ENCODE results near the gene CACNG3.
"Not testable (repeated sequence)": the region's sequence is repeated elsewhere in the genome, so short reads cannot be mapped to it uniquely, and the experiment has no call there.

The CACNG3 gene

GRCh38 chr16:24281466-24281865 is 25.3 kb downstream of the CACNG3 start:
- no peak for DNase-seq

GRCh38 chr16:24282141-24282540 is 26.0 kb downstream of the CACNG3 start:
- no peak for DNase-seq

- DNase-seq: no peak
Observed at GRCh38 chr16:24286741-24287405, 30.7 kb downstream of the CACNG3 start.

GRCh38 chr16:24288516-24288915 is 32.4 kb downstream of the CACNG3 start:
- no peak for DNase-seq

- DNase-seq: no peak
Observed at GRCh38 chr16:24289166-24289700, 33.1 kb downstream of the CACNG3 start.

GRCh38 chr16:24291932-24292331 is 35.8 kb downstream of the CACNG3 start:
- no peak for DNase-seq

- no peak for DNase-seq
Observed at GRCh38 chr16:24294131-24294530, 38.0 kb downstream of the CACNG3 start.

- DNase-seq: no peak
Observed at GRCh38 chr16:24297375-24297774, 41.2 kb downstream of the CACNG3 start.

GRCh38 chr16:24298548-24299167 is 42.5 kb downstream of the CACNG3 start:
- DNase-seq: no peak

- DNase-seq: not testable (repeated sequence)
Observed at GRCh38 chr16:24300750-24301149, 44.6 kb downstream of the CACNG3 start.

GRCh38 chr16:24302636-24303035 is 46.5 kb downstream of the CACNG3 start:
- no peak for DNase-seq

- DNase-seq: no peak
Observed at GRCh38 chr16:24308200-24308599, 52.1 kb downstream of the CACNG3 start.

GRCh38 chr16:24309258-24310142 is 53.4 kb downstream of the CACNG3 start:
- no peak for DNase-seq

- DNase-seq: no peak
Observed at GRCh38 chr16:24315343-24315742, 59.2 kb downstream of the CACNG3 start.

- no peak for DNase-seq
Observed at GRCh38 chr16:24318680-24319079, 62.5 kb downstream of the CACNG3 start.

- DNase-seq: no peak
Observed at GRCh38 chr16:24319126-24319814, 63.1 kb downstream of the CACNG3 start.

GRCh38 chr16:24322106-24322505 is 66.0 kb downstream of the CACNG3 start:
- DNase-seq: no peak

- DNase-seq: no peak
Observed at GRCh38 chr16:24324421-24324820, 68.3 kb downstream of the CACNG3 start.

- DNase-seq: no peak
Observed at GRCh38 chr16:24328835-24329452, 72.8 kb downstream of the CACNG3 start.

- no peak for DNase-seq
Observed at GRCh38 chr16:24332178-24332577, 76.0 kb downstream of the CACNG3 start.

GRCh38 chr16:24332582-24333090 is 76.5 kb downstream of the CACNG3 start:
- DNase-seq: no peak

GRCh38 chr16:24336491-24336890 is 80.4 kb downstream of the CACNG3 start:
- no peak for DNase-seq
